Mesenchymal stem cell (in vitro differentiated cells and primary cell): ENCODE data around the gene MDFIC.
"Not testable (repeated sequence)": the region's sequence is repeated elsewhere in the genome, so short reads cannot be mapped to it uniquely, and the experiment has no call there.

Experiments used
- DNase-seq: peaks from one replicate; pipeline ENCODE4 v3.0.0-alpha.2; 2013
- H2AFZ ChIP-seq: one replicate; pipeline ENCODE4 v1.6.1; 2013; ENCODE audit warnings: low read depth, mild to moderate bottlenecking, control low read depth, inconsistent platforms, low read length, moderate library complexity
- H2AK5ac ChIP-seq: 2 replicates; pipeline ENCODE4 v1.6.1; 2013; ENCODE audit warnings: low read length, moderate library complexity, mild to moderate bottlenecking, inconsistent platforms; ENCODE audit not compliant: severe bottlenecking
- H2BK120ac ChIP-seq: one replicate; pipeline ENCODE4 v1.6.1; 2013; ENCODE audit warnings: low read depth, mild to moderate bottlenecking, inconsistent platforms, low read length, moderate library complexity
- H2BK12ac ChIP-seq, 2 experiments: one replicate each; pipeline ENCODE4 v1.6.1; 2013; ENCODE audit warnings: inconsistent platforms in 2 of 2, low read length in 2 of 2, mild to moderate bottlenecking in 2 of 2, moderate library complexity in 2 of 2, control low read depth in 1 of 2
- H2BK15ac ChIP-seq: one replicate; pipeline ENCODE4 v1.6.1; 2013; ENCODE audit warnings: mild to moderate bottlenecking, low read depth, inconsistent platforms; ENCODE audit not compliant: poor library complexity, severe bottlenecking
- H2BK5ac ChIP-seq: 2 replicates; pipeline ENCODE4 v1.6.1; 2013; ENCODE audit warnings: low read depth, mild to moderate bottlenecking, low read length, control low read depth, inconsistent platforms; ENCODE audit not compliant: poor library complexity, severe bottlenecking
- H3K14ac ChIP-seq, 2 experiments: one replicate each; pipeline ENCODE4 v1.6.1; 2013; ENCODE audit warnings: inconsistent platforms in 2 of 2, low read length in 2 of 2, control low read depth in 1 of 2, mild to moderate bottlenecking in 1 of 2, moderate library complexity in 1 of 2
- H3K18ac ChIP-seq, 2 experiments: one replicate each; pipeline ENCODE4 v1.6.1; 2013; ENCODE audit warnings: inconsistent platforms in 2 of 2, low read length in 2 of 2, control low read depth in 1 of 2, low read depth in 1 of 2, mild to moderate bottlenecking in 1 of 2
- H3K23ac ChIP-seq, 2 experiments: one replicate each; pipeline ENCODE4 v1.6.1; 2013; ENCODE audit warnings: inconsistent platforms in 2 of 2, low read length in 2 of 2, mild to moderate bottlenecking in 2 of 2, moderate library complexity in 2 of 2, control low read depth in 1 of 2
- H3K27ac ChIP-seq: 2 replicates; pipeline ENCODE4 v1.5.1; 2013; ENCODE audit warnings: mild to moderate bottlenecking, moderate library complexity, low read length, control low read depth, inconsistent platforms; ENCODE audit not compliant: poor library complexity, severe bottlenecking
- H3K27me3 ChIP-seq, 2 experiments: 2 replicates each; pipeline versions ENCODE4 v1.6.1 to v1.7.0; 2013; ENCODE audit warnings: low read length in 2 of 2, mild to moderate bottlenecking in 2 of 2, moderate library complexity in 2 of 2, control low read depth in 1 of 2, inconsistent platforms in 1 of 2; ENCODE audit not compliant: control insufficient read depth in 1 of 2, insufficient read depth in 1 of 2
- H3K36me3 ChIP-seq, 2 experiments: 2 replicates each; pipeline versions ENCODE4 v1.6.1 to v1.7.0; 2013; ENCODE audit warnings: low read length in 2 of 2, control low read depth in 1 of 2, inconsistent platforms in 1 of 2, low read depth in 1 of 2, mild to moderate bottlenecking in 1 of 2; ENCODE audit not compliant: insufficient read depth in 2 of 2, control insufficient read depth in 1 of 2
- H3K4ac ChIP-seq, 2 experiments: one replicate each; pipeline ENCODE4 v1.6.1; 2013; ENCODE audit warnings: inconsistent platforms in 2 of 2, low read length in 2 of 2, mild to moderate bottlenecking in 2 of 2, moderate library complexity in 2 of 2, control low read depth in 1 of 2, low read depth in 1 of 2
- H3K4me1 ChIP-seq: 2 replicates; pipeline ENCODE4 v1.6.1; 2013; ENCODE audit warnings: low read depth, low read length, control low read depth; ENCODE audit not compliant: control insufficient read depth, insufficient read depth
- H3K4me2 ChIP-seq: 2 replicates; pipeline ENCODE4 v1.6.1; 2013; ENCODE audit warnings: low read length, mild to moderate bottlenecking, inconsistent platforms; ENCODE audit not compliant: poor library complexity, severe bottlenecking
- H3K4me3 ChIP-seq, 2 experiments: 2 replicates each; pipeline versions ENCODE4 v1.5.1 to v1.7.0; 2013; ENCODE audit warnings: low read length in 2 of 2, mild to moderate bottlenecking in 2 of 2, control low read depth in 1 of 2, low read depth in 1 of 2; ENCODE audit not compliant: insufficient read depth in 1 of 2
- H3K79me1 ChIP-seq: replicated peaks from 2 replicates; pipeline ENCODE4 v1.6.1; 2013; ENCODE audit warnings: mild to moderate bottlenecking, control low read depth, low read length, inconsistent platforms; ENCODE audit not compliant: poor library complexity, severe bottlenecking
- H3K9ac ChIP-seq: 2 replicates; pipeline ENCODE4 v1.7.0; 2013; ENCODE audit warnings: mild to moderate bottlenecking, low read length, moderate library complexity
- H3K9me3 ChIP-seq: 2 replicates; pipeline ENCODE4 v1.7.0; 2013; ENCODE audit warnings: mild to moderate bottlenecking, low read length; ENCODE audit not compliant: control insufficient read depth
- H4K8ac ChIP-seq: one replicate; pipeline ENCODE4 v1.6.1; 2013; ENCODE audit warnings: inconsistent platforms, mild to moderate bottlenecking, low read length, moderate library complexity
- H4K91ac ChIP-seq: one replicate; pipeline ENCODE4 v1.6.1; 2013; ENCODE audit warnings: mild to moderate bottlenecking, low read length, inconsistent platforms
- WGBS: methylation state at CpG from one replicate; pipeline ENCODE4 v1.1.7; 2013; ENCODE audit warnings: mixed read lengths; 5-methylcytosine and 5-hydroxymethylcytosine counted together

Gene MDFIC

DNA sequence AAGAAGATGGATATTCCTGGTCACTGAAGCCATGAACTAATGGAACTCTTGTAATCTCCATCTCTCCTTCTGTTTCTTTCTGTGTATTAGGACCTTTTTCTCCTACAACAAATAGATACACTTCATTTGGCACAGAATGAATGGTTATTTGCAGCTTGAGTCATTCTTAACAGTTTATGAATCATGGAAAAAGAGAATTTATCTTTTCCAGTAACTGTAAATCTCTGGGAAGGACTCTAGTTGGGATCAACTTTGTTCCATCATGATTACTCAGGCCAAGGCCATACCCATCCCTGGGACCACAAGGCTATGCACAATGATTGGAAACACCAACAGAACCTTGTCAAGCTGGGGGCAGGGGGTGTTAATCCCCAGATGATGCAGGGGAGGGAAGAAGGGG is 36.1 kb upstream of the MDFIC start:
- H3K4me1 ChIP-seq: peaks cover 1% of the 10 kb centered on the region
- no peak overlapping the region for H4K91ac ChIP-seq
- no peak overlapping the region for H2BK120ac ChIP-seq
- H3K79me1 ChIP-seq: no peaks in the 10 kb centered on the region
- peak overlapping the region in 1 of 2 experiments; percentile 37 for H3K18ac ChIP-seq
- no peak overlapping the region for H3K4me3 ChIP-seq
- H2AFZ ChIP-seq: no peak overlapping the region
- H3K27me3 ChIP-seq: no peaks in the 10 kb centered on the region
- no peak overlapping the region for H4K8ac ChIP-seq
- H3K23ac ChIP-seq: no peak overlapping the region
- no peak overlapping the region for H2BK15ac ChIP-seq
- H3K4ac ChIP-seq: no peak overlapping the region
- no peaks in the 10 kb centered on the region for H3K9me3 ChIP-seq
- no peak overlapping the region for H2AK5ac ChIP-seq
- H3K14ac ChIP-seq: no peak overlapping the region
- peak overlapping the region in 1 of 2 experiments; percentile 79 for H2BK12ac ChIP-seq
- H3K36me3 ChIP-seq: no peaks in the 10 kb centered on the region
- H3K9ac ChIP-seq: no peak overlapping the region
- peak; percentile 50 for DNase-seq
- H3K27ac ChIP-seq: no peak overlapping the region
- H3K4me2 ChIP-seq: no peak overlapping the region
- H2BK5ac ChIP-seq: no peak overlapping the region

- no peaks in the 10 kb centered on the region for H3K36me3 ChIP-seq
- peak overlapping the region in 1 of 2 experiments; percentile 37 for H3K18ac ChIP-seq
- H4K8ac ChIP-seq: no peak overlapping the region
- H3K4ac ChIP-seq: no peak overlapping the region
- no peak overlapping the region for H2BK5ac ChIP-seq
- no peaks in the 10 kb centered on the region for H3K79me1 ChIP-seq
- H3K9ac ChIP-seq: no peak overlapping the region
- 77% methylated on average over 1 of the region's 2 CpGs for WGBS
- H3K4me3 ChIP-seq: no peak overlapping the region
- H3K14ac ChIP-seq: no peak overlapping the region
- no peak overlapping the region for H3K4me2 ChIP-seq
- no peak for DNase-seq
- no peak overlapping the region for H3K23ac ChIP-seq
- peak overlapping the region in 1 of 2 experiments; percentile 79 for H2BK12ac ChIP-seq
- peaks cover 1% of the 10 kb centered on the region for H3K4me1 ChIP-seq
- no peak overlapping the region for H4K91ac ChIP-seq
- no peaks in the 10 kb centered on the region for H3K27me3 ChIP-seq
- no peaks in the 10 kb centered on the region for H3K9me3 ChIP-seq
- no peak overlapping the region for H3K27ac ChIP-seq
- no peak overlapping the region for H2BK120ac ChIP-seq
- H2AK5ac ChIP-seq: no peak overlapping the region
- H2BK15ac ChIP-seq: no peak overlapping the region
- H2AFZ ChIP-seq: no peak overlapping the region
Measured at GRCh38 chr7:114886241-114886640, 35.7 kb upstream of the MDFIC start.

DNA sequence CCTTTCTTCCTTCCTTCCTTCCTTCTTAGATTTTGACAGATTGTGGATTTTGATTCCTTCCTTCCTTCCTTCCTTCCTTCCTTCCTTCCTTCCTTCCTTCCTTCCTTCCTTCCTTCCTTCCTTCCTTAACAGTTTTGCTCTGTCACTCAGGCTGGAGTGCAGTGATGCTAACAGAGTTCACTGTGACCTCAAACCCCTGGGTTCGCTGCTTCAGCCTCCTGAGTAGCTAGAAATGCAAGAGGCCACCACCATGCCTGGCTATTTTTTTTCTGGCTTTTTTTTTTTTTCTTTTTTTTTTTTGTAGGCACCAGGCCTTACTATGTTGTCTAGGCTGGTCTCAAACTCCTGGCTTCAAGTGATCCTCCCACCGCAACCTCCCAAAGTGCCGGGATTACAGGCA is 32.8 kb upstream of the MDFIC start:
- H3K36me3 ChIP-seq, H3K4ac ChIP-seq, H3K9me3 ChIP-seq, H3K4me3 ChIP-seq, H4K8ac ChIP-seq, H3K79me1 ChIP-seq, H2AK5ac ChIP-seq, H3K4me2 ChIP-seq, H2BK120ac ChIP-seq, DNase-seq, H3K27me3 ChIP-seq, H2AFZ ChIP-seq, H3K4me1 ChIP-seq, H3K14ac ChIP-seq, H3K23ac ChIP-seq, H2BK15ac ChIP-seq: not testable (repeated sequence)
- H3K27ac ChIP-seq: peak overlapping the region; percentile 74
- WGBS: 94% methylated on average over 3 of the region's 3 CpGs
- peak overlapping the region; percentile 27 for H3K9ac ChIP-seq
- peak overlapping the region in 1 of 2 experiments; percentile 28 for H3K18ac ChIP-seq
- H2BK5ac ChIP-seq: peak overlapping the region; percentile 89
- peak overlapping the region; percentile 61 for H4K91ac ChIP-seq
- H2BK12ac ChIP-seq: peak overlapping the region; percentile 70 to 84

- 13% methylated on average over 3 of the region's 3 CpGs for WGBS
Measured at GRCh38 chr7:114889646-114890285, 32.1 kb upstream of the MDFIC start.

More at GRCh38 chr7:114889646-114890285, 32.1 kb upstream of the MDFIC start:
- Histone ChIP-seq H2BK5ac (no peak overlapping the region), H2AK5ac (no peak overlapping the region), H3K4me1 (peaks cover 1% of the 10 kb centered on the region), H2BK12ac (no peak overlapping the region), H3K9ac (no peak overlapping the region), H4K8ac (no peak overlapping the region), H2AFZ (no peak overlapping the region), H3K9me3 (no peaks in the 10 kb centered on the region), H3K36me3 (no peaks in the 10 kb centered on the region), H3K18ac (no peak overlapping the region), H2BK120ac (no peak overlapping the region), H3K79me1 (no peaks in the 10 kb centered on the region), H3K27me3 (no peaks in the 10 kb centered on the region), H3K4me3 (no peak overlapping the region), H2BK15ac (no peak overlapping the region), H4K91ac (no peak overlapping the region), H3K14ac (no peak overlapping the region), H3K23ac (no peak overlapping the region), H3K27ac (peak overlapping the region; percentile 54), H3K4ac (no peak overlapping the region), H3K4me2 (no peak overlapping the region)
- peak; percentile 100 for DNase-seq
